Hematopoietic multipotent progenitor cell treated with erythropoietin and hydrocortisone succinate and interleukin-3 and kit ligand, for 15 days (in vitro differentiated cells): ENCODE data around the gene CFC1.
"Not testable (repeated sequence)": the region's sequence is repeated elsewhere in the genome, so short reads cannot be mapped to it uniquely, and the experiment has no call there.

Source experiments
- DNase-seq: peaks from one replicate; pipeline ENCODE4 v3.0.0-alpha.2; 2015; ENCODE audit warnings: low spot score

The CFC1 gene

GRCh38 chr2:130599393-130599792, at the start of gene CFC1:
Gene CFC1 (minus strand): TSS chr2:130599575. CDS start chr2:130599287, 288 bp downstream.
- not testable (repeated sequence) for DNase-seq

- DNase-seq = not testable (repeated sequence)
These were observed 42.3 kb upstream of the CFC1 start for GRCh38 chr2:130641688-130642087.

- not testable (repeated sequence) for DNase-seq
These were observed 39.6 kb upstream of the CFC1 start for GRCh38 chr2:130638973-130639372.

- not testable (repeated sequence) for DNase-seq
These were observed 29.6 kb upstream of the CFC1 start for GRCh38 chr2:130628784-130629475.

GRCh38 chr2:130611140-130611539, 11.8 kb upstream of the CFC1 start, which contains the start of gene POTEJ:
Gene POTEJ (plus strand): TSS chr2:130611440. CDS start chr2:130611533, 93 bp downstream.
- DNase-seq = not testable (repeated sequence)

- DNase-seq = not testable (repeated sequence)
These were observed 11.1 kb upstream of the CFC1 start for GRCh38 chr2:130610486-130610885.

- DNase-seq = not testable (repeated sequence)
These were observed 9.9 kb upstream of the CFC1 start for GRCh38 chr2:130609002-130609920.

GRCh38 chr2:130608276-130609001, 9.1 kb upstream of the CFC1 start:
- DNase-seq = not testable (repeated sequence)

GRCh38 chr2:130601648-130602302, 2.4 kb upstream of the CFC1 start:
- not testable (repeated sequence) for DNase-seq

GRCh38 chr2:130599926-130600325, 551 bp upstream of the CFC1 start:
- DNase-seq = not testable (repeated sequence)

- not testable (repeated sequence) for DNase-seq
These were observed 912 bp downstream of the CFC1 start for GRCh38 chr2:130598463-130598862.

- not testable (repeated sequence) for DNase-seq
These were observed 1.4 kb downstream of the CFC1 start for GRCh38 chr2:130597994-130598393.

- DNase-seq = not testable (repeated sequence)
These were observed 2.6 kb downstream of the CFC1 start for GRCh38 chr2:130596757-130597156.

GRCh38 chr2:130594011-130594410, 5.4 kb downstream of the CFC1 start:
- DNase-seq = not testable (repeated sequence)

GRCh38 chr2:130592791-130593414, 6.5 kb downstream of the CFC1 start:
- DNase-seq = not testable (repeated sequence)

- DNase-seq = not testable (repeated sequence)
These were observed 8.5 kb downstream of the CFC1 start for GRCh38 chr2:130590842-130591359.

- not testable (repeated sequence) for DNase-seq
These were observed 9.1 kb downstream of the CFC1 start for GRCh38 chr2:130590170-130590841.

- DNase-seq = not testable (repeated sequence)
These were observed 10.5 kb downstream of the CFC1 start for GRCh38 chr2:130588688-130589458.

GRCh38 chr2:130584726-130585125, 14.6 kb downstream of the CFC1 start:
- DNase-seq = peak; percentile 0
